ENCODE data around the gene KRT4.

Gene KRT4

DNA sequence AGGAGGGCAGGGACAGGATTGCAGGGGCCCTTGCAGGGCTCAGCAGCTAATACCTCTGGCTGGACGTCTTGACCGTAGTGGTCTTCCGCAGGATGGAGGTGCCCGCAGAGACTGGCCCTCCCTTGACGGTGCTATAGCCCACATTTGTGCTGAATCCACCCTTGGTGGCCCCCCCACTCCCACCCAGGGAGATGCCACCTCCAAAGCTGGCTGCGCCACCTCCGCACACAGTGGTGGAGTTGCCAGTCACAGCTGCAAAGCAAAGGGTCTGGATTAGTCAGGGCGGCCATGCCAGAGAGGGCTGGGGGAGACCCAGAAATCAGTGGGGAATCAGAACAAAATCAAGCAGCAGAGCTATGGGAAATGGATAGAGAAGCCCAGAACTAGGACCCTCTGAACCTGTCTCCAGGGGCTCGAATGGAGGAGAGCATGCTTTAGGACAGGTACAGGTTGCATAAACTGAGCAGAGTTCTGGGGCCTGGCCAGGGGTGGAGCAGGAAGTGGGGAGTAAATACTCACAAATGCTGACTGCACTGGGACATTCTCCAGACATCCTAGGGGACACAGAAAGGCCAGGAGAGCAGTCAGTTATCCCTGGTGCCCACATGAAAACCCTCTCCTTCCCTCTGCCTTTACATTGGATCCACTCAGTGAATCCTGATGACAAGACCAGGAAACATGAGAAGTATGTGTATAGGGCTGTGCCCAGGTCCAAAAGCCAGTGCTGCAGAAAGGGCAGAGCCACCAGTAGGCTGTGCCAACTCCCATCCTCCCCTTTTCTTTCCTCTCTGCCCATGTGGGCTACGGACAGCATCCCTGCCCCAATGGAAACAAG is 8.1 kb upstream of the KRT4 start:
- DNase-seq, result no peak

DNA sequence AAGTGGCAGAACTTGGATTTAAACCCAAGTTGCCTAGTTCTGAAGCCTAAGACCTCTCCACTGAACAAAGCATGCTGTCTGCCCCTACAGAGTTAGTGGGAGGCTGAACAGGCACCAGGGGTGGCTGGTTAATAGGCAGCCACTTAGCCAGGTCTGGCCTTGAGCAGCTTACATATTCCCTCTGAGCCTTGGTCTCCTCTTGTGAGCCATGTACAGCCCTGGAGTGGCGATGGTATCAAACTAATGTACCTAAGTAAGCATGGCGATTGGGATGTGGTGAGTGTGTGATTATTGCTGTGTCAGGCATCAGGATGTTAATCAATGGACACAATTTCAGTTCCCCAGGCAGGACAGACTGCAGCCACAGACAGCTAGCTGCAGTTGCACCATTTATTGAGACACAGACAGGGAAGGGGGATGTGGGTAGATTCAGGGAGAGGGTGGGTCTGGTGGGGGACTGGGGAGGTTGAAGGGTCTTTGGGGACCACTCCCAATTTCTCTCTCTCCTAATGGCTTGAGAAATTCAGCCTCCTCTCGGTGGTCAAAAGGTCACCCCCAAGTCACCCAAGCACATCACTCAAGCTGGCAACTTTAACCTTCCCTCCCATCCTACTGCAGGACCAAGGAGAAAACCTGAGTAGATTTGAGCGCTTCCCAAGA is 7.3 kb upstream of the KRT4 start:
- DNase-seq, result no peak

DNA sequence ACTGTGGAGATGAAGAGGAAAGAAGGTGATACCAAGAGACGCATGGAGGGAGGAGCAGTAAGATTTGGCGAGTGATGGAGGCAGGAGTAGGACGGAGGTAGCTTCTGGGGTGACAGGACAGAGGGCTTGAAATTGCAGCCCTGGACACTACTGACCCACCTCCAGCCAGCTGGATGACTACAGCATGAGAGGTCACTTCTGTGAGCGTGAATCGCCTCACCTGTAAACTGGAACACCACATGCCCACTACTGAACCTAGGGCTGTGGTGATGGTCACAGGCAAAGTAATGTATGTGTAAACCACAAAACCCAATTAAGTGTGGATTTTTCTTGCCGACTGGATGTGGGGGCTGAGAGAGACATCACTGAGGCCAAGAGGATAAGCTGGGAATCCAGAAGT is 6.6 kb upstream of the KRT4 start:
- DNase-seq, result no peak

DNA sequence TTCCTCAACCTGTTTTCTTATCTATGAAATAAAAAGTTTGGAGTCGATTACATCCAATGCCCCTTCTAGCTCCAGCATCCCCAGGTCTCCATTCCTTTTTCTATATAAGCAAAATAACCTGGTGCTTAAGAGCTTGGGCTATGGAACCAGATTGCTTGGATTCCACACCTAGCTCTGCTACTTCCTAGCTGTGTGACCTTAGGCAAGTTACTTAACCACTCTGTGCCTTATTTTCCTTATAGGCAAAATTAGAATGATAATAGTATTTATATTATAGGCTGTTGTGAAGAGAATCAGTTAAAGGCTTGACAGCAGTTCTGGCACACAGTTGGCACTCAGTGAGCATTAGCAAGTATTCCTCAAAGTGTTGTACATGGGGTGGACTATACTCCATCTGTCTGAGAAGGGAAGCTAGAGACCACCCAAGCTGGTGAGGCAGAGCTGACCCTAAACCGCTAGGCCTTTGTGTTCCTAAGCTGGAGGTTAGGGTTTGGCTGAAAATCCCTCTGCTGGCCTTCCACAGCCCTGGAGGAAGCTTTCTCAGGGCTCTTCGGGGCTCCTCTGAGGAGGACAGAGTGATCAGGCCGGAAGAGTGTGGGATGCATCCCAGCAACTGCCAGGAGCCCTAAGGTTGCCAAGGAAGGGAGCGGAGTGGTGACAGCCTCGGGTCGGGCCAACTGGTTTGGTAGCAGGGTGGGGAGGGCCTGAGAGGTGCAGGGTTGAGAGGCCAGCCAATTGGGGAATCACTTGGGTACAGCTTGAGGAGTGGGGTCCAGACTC is 6.0 kb upstream of the KRT4 start:
- DNase-seq, result no peak

DNA sequence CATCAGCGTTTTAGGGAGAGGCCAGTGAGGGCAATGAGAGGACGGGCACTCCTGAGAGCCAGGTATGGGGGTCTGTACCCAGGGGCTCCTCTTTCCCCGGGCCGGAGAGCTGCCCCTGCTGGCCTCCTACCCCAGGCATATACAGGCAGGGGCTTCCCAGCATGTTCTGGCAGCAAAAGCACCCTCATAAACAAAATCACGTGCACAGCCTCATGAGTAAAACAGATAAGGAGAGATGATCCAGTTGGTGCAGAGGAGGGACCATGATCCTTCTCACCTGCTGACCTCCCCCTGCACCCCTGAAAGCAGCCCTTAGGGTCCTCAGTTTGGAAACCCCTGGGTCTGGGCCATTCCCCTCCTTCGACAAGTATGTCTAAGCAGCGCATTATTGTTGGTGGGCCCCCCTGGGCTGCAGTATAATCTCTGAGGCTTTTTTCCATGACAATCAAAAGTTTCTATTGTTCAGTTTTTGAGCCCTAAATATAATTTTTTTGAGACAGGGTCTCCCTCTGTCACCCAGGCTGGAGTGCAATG is 5.0 kb upstream of the KRT4 start:
- no peak for DNase-seq

DNA sequence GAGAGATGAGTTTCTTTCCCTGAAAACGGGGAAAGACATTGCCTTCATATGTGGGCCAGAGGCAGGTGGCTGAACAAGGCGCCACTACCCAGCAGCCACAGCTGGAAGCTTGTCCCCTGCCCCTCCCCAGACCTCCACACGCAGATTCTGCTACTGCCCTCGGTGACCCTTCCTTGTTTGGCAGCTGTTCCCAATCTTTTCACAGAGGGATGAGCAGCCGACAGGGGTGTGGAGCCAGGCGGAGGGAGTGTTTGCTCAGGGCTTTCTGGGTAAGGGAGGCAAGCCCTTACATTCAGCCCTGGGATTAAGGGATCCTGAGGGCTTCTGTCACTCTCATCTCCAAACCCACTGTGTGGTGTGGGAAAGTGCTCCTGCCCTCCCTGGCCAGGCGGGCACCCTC is 4.5 kb upstream of the KRT4 start:
- DNase-seq, result no peak

DNA sequence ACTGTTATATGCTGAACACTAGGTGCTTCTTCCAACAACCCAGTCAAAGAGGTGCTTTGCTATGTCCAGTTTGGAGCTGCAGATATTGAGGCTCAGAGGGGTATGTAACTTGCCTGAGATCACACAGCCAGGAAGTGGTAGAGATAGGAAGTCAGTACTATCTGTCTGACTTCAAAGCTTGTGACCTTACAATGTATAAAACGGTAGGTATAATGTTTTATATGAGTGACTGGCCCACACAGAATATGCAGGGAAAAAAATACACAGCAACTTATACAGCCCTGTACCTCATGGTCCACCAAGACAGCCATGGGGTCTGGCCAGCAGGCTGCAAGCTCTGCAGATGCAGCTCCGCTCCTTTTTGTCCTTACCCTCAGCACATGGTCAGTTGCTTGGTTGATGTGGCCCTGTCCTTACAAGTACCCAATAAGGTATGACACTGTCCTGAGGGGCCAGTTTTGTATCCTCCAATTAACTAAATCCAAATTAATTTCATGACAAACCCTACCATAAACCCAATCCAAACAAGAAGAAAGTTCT is 3.9 kb upstream of the KRT4 start:
- no peak for DNase-seq

DNA sequence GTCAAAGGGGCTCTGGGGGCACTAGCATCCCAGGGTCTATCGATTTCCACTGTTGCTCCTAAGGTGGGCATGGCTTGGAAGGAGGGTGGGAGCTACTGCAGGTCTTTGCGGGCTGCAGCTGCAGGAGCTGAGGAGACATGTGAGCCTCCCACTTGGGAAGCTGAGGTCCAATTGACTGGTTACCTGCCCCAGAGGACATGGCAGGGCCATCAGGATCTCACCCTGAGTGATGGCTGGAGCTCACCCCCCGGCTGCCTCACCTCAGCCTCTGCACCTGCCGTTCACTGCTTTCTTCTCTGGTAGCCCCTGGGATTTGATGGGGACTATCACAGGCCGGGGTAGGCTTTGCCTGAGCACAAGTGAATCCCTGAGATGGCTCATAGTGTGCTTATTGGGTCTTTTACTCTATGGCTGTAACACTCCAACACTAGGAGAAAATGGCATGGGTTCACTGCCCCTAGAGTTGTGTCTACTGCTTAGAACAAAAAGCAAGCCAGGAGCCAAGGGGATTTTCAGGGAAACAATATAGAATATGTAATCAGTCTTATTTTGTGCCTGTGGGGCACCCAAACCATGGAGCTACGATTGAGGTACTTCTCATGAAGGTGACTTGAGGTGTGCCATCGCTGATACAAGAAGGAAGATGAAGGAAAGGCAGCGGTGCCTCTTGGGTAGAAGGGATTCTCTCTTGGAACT is 3.2 kb upstream of the KRT4 start:
- no peak for DNase-seq

DNA sequence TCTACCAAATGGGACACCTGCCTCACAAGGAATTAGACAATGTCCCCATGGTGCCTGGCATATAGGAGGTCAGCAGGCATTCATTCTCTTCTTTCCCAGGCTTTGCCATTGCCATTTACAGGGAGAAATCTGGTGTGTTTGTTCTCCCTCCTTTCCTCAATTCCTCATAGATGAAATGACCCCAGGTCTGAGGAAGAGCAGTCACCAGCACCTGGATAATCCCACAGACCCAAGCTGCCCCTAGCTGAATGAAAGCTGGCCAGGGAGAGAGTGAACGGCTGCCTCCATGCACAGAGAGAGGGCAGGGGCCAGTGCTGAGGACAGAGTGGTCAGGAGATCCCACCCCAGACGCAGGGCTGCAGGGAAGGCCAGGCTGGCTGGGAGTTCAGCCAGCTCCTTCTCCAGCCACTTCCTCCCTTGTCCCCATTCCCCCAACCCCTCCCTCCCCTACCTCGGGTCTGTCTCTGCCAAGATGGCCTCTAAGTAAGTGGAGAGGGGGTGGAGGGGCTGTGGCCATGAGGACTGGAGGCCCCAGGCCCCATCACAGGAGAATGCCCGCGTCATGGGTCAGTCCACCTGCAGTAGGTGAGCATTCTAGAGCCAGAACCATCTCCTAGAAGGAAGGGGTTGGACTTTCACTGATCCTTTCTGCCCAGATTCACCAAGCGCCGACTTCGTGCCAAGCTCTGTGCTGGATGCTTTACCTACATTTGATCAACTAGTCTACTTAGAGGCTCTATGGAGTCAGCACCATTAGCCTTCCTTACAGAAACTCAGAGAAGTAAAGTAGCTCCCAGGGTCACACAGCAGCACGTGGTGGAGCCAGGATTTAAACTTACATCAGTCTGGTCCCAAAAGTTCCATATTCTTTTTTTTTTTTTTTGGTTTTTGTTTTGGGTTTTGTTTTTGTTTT is 2.0 kb upstream of the KRT4 start:
- no peak for DNase-seq

DNA sequence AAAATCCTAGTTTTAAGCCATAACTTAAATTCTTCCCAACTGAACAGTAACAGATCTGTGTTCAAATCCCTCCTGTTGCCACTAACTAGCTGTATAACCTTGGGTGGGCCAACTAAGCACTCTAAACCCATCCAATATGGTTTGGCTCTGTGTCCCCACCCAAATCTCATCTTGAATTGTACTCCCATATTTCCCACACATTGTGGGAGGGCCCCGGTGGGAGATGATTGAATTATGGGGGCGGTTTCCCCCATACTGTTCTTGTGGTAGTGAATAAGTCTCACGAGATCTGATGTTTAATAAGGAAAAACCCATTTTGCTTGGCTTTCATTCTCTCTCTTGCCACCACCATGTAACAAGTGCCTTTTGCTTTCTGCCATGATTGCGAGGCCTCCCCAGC is 1.2 kb upstream of the KRT4 start:
- DNase-seq, result no peak

DNA sequence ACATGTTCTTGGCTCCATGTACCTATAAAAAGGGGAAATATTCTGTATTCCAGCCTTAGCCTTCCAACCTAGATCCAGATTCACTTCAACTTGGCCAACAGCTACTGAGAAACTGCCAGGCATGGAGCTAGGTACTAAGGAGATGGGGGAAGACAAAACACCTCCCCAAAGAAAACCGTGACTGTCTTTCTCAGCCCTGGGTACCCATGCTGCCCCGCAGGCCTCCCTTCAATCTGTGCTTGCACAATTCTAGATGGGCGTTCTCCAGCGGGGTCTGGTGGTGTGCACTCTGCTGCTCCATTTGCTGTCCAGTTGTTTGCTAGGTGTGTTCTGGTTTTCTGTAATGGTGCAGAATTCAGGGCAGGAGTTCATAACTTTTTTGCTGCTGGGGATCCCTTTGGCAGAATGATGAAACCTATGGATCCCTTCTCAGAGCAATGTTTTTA is 817 bp upstream of the KRT4 start:
- DNase-seq, result no peak

DNA sequence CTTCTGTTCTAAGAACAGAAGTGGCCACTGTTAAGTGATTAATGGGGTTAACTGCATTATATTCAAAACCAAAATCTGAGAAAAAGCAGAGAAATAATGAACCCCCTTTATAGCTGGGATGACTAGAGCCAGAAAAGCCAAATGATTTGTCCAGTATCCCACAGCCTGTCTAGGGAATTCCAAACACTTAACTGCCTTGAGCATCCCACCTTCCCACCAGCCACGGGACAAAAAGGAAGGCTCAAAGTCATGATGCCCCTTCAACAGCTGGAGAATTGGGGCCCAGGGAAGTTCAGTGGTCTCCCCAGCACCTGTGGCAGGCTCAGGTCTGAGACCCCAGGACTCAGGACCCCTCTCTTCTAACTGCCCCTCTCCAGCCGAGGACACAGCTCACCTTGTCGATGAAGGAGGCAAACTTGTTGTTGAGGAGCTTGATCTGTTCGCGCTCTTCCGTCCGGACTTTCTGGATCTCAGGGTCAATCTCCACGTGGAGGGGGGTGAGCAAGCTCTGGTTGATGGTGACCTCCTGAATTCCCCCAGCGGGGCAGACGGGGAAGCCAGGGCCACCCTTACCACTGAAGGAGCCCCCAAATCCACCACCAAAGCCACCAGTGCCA is 605 bp downstream of the KRT4 start:
- DNase-seq, result no peak

DNA sequence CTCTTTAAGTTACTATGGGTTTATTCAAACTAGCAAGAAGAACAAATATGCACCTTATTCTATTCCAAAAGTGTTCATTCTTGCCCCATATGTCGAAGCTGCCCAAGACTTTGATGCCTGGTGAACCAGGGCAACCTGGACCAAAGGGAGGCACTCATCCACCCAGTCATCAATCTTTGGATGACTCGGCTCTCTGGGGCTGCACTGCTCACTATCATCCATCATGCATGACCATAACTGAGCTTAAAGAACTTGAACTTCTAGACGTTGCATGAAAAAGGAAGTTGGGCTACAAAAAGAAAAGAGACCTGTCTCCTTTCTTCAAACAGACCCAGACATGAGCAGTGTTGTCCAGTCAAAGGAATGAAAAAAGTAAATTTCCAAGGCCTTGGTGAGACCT is 1.2 kb downstream of the KRT4 start:
- no peak for DNase-seq

DNA sequence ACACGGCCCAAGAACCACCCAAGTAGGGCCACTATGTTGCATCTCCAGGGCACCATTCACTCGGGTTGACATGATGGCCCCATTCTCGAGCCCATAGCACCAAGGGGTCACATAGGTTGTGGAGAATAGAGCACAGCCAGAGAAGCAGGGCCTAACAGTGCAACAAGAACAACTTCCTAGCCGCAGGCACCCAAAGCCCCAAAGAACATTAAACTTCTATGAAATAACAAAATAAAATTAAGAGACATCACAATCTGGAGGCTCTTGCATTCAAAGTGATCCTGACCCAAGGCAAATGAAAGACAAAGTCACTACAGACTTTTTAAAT is 1.9 kb downstream of the KRT4 start:
- DNase-seq, result no peak

DNA sequence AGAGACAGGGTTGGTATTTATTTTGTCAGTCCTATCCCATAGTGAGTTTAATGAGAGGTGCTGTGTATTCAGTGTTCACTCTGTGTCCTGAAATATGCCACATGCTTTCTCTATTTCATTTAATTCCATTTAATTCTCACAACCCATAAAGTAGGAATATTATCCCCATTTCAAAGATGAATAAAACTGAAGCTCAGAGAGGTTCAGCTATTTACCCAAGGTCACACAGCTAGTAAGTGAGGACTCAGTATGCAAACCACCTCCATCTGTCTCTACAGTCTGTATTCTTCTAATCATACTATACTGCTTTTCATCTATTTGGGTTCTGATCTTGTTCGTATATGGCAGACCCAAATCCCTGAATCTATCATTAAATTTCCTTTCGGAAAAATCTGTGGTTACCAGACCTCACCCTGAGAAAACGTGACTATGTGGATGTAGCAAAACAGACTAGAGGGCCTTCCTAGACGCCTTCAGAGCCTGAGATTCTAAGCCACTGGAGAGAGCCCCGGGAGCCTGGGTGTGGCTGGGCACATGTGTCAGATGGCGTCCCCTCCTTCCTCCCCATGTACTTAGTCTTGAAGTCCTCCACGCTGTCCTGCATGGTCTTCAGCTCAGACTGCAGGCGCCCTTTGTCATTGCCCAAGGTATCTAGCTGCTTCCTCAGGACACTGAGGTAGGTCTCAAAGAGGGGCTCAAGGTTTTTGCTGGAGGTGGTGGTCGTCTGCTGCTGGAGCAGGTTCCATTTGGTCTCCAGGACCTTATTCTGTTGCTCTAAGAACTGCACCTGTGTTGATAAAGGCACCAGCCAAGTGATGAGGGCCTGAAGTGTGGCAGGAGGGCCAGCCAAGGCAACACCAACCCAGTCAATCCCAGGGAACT is 2.5 kb downstream of the KRT4 start:
- no peak for DNase-seq

DNA sequence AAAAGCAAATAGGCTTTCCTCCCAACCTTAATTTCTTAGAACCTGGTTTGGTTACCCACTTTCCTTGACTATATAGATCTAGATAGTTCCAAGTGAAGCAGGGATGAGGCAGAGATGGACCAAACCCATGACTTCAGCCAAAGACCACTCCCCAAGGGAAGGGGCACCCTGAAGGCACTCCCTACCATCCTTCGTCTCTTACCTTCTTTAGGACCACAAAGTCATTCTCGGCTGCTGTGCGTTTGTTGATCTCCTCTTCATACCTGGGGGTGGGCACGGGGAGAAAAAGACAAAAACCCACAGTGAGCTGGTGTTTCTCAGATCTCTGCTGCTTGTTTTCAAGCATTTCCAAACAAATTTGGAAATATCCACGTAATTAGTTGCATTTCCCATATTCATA is 3.4 kb downstream of the KRT4 start:
- no peak for DNase-seq

DNA sequence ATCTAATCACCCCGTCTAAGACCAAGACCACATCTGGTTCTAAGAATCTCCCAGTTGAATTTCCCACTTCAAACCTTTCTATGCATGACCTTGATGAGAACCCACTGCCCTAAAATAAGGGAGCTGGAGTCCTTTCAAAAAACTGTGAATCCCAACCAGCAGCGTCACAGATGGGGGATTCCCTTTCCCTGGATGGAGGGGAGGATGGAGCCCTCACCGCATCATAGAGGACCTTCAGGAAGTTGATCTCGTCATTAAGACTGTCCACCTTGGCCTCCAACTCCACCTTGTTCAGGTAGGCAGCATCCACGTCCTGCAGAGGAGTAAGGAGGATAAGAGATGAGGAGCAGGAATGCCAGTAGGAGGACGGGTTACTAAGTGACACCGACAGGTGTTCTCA is 4.8 kb downstream of the KRT4 start:
- DNase-seq, result no peak

DNA sequence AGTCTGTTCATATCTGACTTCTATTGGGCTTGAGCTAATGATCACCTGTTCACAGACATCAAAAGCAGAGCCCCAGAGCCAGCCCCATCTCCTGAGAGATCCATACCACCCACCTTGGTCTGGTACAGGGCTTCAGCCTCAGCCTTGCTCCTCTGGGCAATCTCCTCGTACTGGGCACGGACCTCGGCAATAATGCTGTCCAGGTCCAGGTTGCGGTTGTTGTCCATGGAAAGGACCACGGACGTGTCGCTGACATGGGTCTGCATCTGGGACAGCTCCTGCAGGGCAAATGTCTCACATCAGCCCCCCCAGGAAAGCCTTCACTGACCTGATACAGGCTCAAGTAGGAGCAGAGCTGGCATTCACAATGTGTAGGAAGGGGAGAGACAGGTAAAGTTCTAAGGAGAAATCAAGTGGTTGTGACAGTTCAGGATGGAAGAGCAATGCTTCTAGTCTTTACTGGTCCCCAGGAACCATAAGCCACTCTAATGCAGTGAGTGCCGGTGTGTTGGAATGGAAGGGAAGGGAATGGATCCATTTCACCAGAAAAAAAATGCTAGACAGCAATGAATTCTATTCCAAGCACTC is 5.2 kb downstream of the KRT4 start:
- DNase-seq, result no peak

DNA sequence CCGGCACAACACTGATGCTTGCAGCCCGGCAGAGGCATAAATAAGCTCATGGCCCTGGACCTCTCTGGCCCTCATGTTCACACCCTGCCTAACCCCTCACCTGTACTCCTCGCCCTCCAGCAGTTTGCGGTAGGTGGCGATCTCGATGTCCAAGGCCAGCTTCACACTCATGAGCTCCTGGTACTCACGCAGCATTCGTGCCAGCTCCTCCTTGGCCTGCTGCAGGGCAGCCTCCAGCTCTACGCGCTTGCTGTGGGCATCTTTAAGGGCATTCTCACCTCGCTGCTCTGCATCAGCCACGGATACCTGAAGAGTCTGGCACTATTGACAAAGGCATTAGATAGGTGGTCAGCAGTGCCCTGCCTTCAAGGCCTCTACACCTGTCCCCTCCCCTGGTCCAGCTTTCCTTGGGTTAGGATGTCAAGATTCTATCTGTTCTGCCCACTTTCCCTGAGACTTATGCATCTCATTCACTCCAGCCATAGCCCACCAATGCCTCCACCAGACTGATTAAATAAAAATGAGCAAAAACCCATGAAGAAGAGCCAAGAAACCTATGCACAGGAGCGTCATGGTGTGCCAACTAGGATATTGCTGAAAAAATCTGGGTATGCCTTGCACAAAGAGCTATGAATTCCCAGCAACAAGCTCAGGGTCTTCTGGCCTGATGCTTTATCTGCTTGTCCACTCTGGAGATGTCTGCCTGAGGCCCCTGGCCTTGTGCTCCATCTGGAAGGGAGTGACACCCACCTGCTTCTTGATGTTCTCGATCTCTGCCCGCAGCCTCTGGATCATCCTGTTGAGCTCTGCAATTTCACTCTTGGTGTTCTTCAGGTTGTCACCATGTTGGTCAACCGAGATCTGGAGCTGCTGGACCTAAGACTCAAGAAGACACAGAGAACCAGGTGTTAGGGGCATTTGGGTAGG is 6.1 kb downstream of the KRT4 start:
- no peak for DNase-seq

Measured in DMS79 (cell line).